K562 (cell line): ENCODE data around the gene SLC7A10. TPM values are rescaled to one million over a fixed set of nuclear protein-coding genes. Genes with fewer than 3 reads are reported as not detected.

Source experiments
- ATAC-seq: fragments of 200-7000 bp; cut with Tn5 transposase; 3 replicates; pipeline ENCODE4 v1.9.1; 2020; ENCODE audit warnings: moderate library complexity
- BruUV-seq: library from RNA; stranded (reverse); fragments of 400-500 nt; replicated peaks from 2 replicates; lab custom pipeline; 2021; lab: Mats Ljungman, UMichigan
- CTCF ChIA-PET: fragments of 300-600 bp; formaldehyde crosslinking; extraction: SDS; loops from one replicate; lab custom pipeline; 2021; ENCODE audit warnings: low intra/inter-chr PET ratio; lab: Yijun Ruan, JAX
- POLR2A ChIA-PET: fragments of 300-600, 350-650 bp; sonication (Branson Sonifier 250); formaldehyde crosslinking; extraction: SDS; loops from one replicate; lab custom pipeline; 2021; ENCODE audit warnings: antibody characterized with exemption, inconsistent platforms; lab: Yijun Ruan, JAX
- DNase-seq, 4 experiments: peaks; one replicate each; pipeline versions ENCODE4 v3.0.0 to v3.0.0-alpha.2; 2011 to 2018; ENCODE audit warnings: low spot score in 3 of 4, mixed read lengths in 3 of 4; ENCODE audit errors: extremely low read depth in 1 of 4
- FAIRE-seq: peaks from 2 replicates; lab custom pipeline; 2011; peaks lifted over from hg19 to GRCh38; lab: Jason Lieb, UNC
- H2AFZ ChIP-seq: 2 replicates; pipeline ENCODE4 v1.6.0; 2011; ENCODE audit warnings: low read depth, low read length, control low read depth, inconsistent platforms
- H3K27ac ChIP-seq: fragments of 200-600 bp; 3 replicates; pipeline ENCODE4 v1.8.0; 2011; ENCODE audit warnings: low read depth, mild to moderate bottlenecking, control low read depth, inconsistent platforms, low read length, moderate library complexity, mixed read lengths; ENCODE audit errors: extremely low read depth
- H3K27me3 ChIP-seq, 2 experiments: fragments of 300-600 bp in 1 of 2; 2 replicates in 1 of 2; 3 replicates in 1 of 2; pipeline versions ENCODE4 v1.6.0 to v1.8.0; 2011; ENCODE audit warnings: inconsistent platforms in 2 of 2, low read length in 2 of 2, mild to moderate bottlenecking in 1 of 2, mixed read lengths in 1 of 2, moderate library complexity in 1 of 2; ENCODE audit not compliant: control insufficient read depth in 2 of 2, insufficient read depth in 2 of 2
- H3K36me3 ChIP-seq: fragments of 300-600 bp; 3 replicates; pipeline ENCODE4 v1.8.0; 2011; ENCODE audit warnings: mild to moderate bottlenecking, low read length, inconsistent platforms; ENCODE audit not compliant: control insufficient read depth, insufficient read depth
- H3K4me1 ChIP-seq, 2 experiments: fragments of 200-600 bp in 1 of 2; replicated peaks in 1 of 2; 2 replicates in 1 of 2; 3 replicates in 1 of 2; pipeline versions ENCODE4 v1.5.1 to v1.8.0; 2011; ENCODE audit warnings: inconsistent platforms in 2 of 2, low read length in 2 of 2, mild to moderate bottlenecking in 1 of 2, mixed read lengths in 1 of 2, moderate library complexity in 1 of 2; ENCODE audit not compliant: control insufficient read depth in 2 of 2, insufficient read depth in 2 of 2
- H3K4me2 ChIP-seq: 2 replicates; pipeline ENCODE4 v1.6.1; 2011; ENCODE audit warnings: low read length, control low read depth, inconsistent platforms, mixed read lengths; ENCODE audit not compliant: insufficient read depth
- H3K4me3 ChIP-seq: fragments of 200-600 bp; sonication (generic), shearing (Covaris generic); 2 replicates; pipeline ENCODE4 v1.5.1; 2016; ENCODE audit warnings: control low read depth, inconsistent platforms
- H3K79me2 ChIP-seq: fragments of 200-600 bp; 3 replicates; pipeline ENCODE4 v1.8.0; 2011; ENCODE audit warnings: low read length, inconsistent platforms; ENCODE audit not compliant: control insufficient read depth, insufficient read depth
- H3K9ac ChIP-seq, 2 experiments: 2 replicates each; pipeline versions ENCODE4 v1.6.0 to v1.6.1; 2011; ENCODE audit warnings: low read depth in 2 of 2, low read length in 2 of 2, control low read depth in 1 of 2, inconsistent platforms in 1 of 2, mild to moderate bottlenecking in 1 of 2, mixed read lengths in 1 of 2; ENCODE audit not compliant: insufficient read depth in 1 of 2
- H3K9me1 ChIP-seq: one replicate; pipeline ENCODE4 v1.6.0; 2011; ENCODE audit warnings: inconsistent platforms, mild to moderate bottlenecking, low read length, moderate library complexity; ENCODE audit not compliant: control insufficient read depth, insufficient read depth
- H3K9me3 ChIP-seq: replicated peaks from 2 replicates; pipeline ENCODE4 v1.5.1; 2011; ENCODE audit warnings: low read depth, low read length, inconsistent platforms; ENCODE audit not compliant: control insufficient read depth, insufficient read depth
- H4K20me1 ChIP-seq: replicated peaks from 2 replicates; pipeline ENCODE4 v1.6.1; 2011; ENCODE audit warnings: low read length, inconsistent platforms, mixed read lengths; ENCODE audit not compliant: control insufficient read depth, insufficient read depth
- GABPB1 ChIP-seq: sonication (generic); formaldehyde crosslinking; IDR thresholded peaks from 2 replicates; pipeline ENCODE4 v1.8.0; 2022; ENCODE audit warnings: mild to moderate bottlenecking, missing genetic modification reagents
- ZFP36 ChIP-seq: fragments of 150-350 bp; IDR thresholded peaks from 2 replicates; pipeline ENCODE4 v1.6.1; 2018; ENCODE audit warnings: low read length, low read depth; ENCODE audit not compliant: partially characterized antibody
- WGBS: fragments of 100-300 bp; shearing (Covaris generic); methylation state at CpG from one replicate; pipeline ENCODE4 v1.1.6; 2016; ENCODE audit warnings: low coverage, mixed read lengths; ENCODE audit not compliant: insufficient coverage; ENCODE audit errors: missing lambda C conversion rate; 5-methylcytosine and 5-hydroxymethylcytosine counted together
- in situ Hi-C: fragments of 300-500 bp; cut with MboI; formaldehyde crosslinking; loops from 4 replicates; pipeline ENCODE4 v1.15.0; 2018; ENCODE audit warnings: inconsistent platforms, mixed read lengths
- intact Hi-C: fragments of 100-400 bp; cut with micrococcal nuclease; formaldehyde crosslinking; loops from 2 replicates; pipeline ENCODE4 v1.14.2; 2022
- polyA plus RNA-seq, 8 experiments: library from polyadenylated mRNA; depleted of rRNA in 4 of 8; stranded (reverse) in 5 of 8; unstranded in 3 of 8; fragments of >200 nt; fragmentation: Nextera tagmentation in 2 of 8; fragmentation: Illumina TruSeq in 1 of 8; extraction: Ambion mirVana in 2 of 8; extraction: Trizol in 1 of 8; gene quantifications; 2 replicates each; pipeline versions ENCODE4 v1.2.1 to v1.2.3, GENCODE V29; 2011 to 2014; ENCODE audit warnings: inconsistent platforms in 1 of 8, missing spikeins in 1 of 8
- total RNA-seq, 7 experiments: library from RNA; depleted of rRNA in 6 of 7; stranded (reverse); fragments of >200 nt in 6 of 7; fragmentation: Illumina TruSeq in 2 of 7; extraction: Trizol in 2 of 7; gene quantifications; 2 replicates each; pipeline versions ENCODE4 v1.2.1 to v1.2.3, GENCODE V29; 2011 to 2021; ENCODE audit warnings: low replicate concordance in 1 of 7

Gene SLC7A10
- total and polyA plus RNA-seq, 9 of the 15 experiments (the other 6 are each of a cell fraction or from before 2014, with no cell fraction given): 0.07 TPM; not detected in 8

DNA sequence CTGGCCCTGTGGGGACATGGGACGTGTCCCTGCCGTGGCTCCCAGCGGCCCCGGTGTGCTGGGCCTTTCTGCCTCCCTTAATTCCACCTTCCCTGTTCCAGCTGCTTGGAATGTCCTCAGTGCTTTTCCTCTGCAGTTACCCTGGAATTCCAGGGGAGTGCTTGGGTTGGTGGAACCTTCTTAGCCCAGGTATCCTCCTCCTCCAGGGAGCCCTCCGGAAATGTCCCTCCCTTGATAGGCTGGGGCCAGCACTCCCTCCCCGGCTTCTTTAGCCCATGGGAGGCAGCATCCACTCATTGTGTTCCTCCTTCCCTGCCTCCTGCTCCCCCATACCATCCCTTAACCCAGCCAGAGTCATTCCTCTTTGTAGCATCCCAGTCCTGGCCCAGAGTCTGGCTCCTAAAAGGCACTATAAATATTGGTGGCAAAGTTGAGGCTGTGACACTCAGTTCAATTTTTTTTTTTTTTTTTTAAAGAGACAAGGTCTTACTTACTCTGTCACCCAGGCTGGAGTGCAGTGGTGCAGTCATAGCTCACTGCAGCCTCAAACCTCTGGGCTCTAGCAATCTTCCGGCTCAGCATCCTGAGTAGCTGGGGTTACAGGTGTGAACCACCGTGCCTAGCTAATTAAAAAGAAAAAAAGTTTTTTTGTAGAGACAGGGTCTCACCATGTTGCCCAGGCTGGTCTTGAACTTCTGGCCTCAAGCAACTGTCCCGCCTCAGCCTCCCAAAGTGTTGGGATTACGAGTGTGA, 13.7 kb upstream of the SLC7A10 start:
- Histone ChIP-seq H3K9me1 (no peaks in the 10 kb centered on the region), H3K4me3 (no peak overlapping the region), H4K20me1 (peaks cover 10% of the 10 kb centered on the region), H3K36me3 (no peaks in the 10 kb centered on the region), H3K27ac (no peak overlapping the region), H3K27me3 (peaks cover 2 to 37% of the 10 kb centered on the region in 2 experiments; a peak in 3 of 5 replicates), H2AFZ (no peak overlapping the region), H3K4me1 (peaks cover 0 to 26% of the 10 kb centered on the region in 2 experiments; a peak in 2 of 5 replicates), H3K4me2 (no peak overlapping the region), H3K9me3 (no peaks in the 10 kb centered on the region), H3K79me2 (no peaks in the 10 kb centered on the region), H3K9ac (no peak overlapping the region)
- DNase-seq: no peak
- ChIA-PET POLR2A (no interaction called here), CTCF (interaction anchor here (1.4 kb wide), 1 partner anchor 167 kb away, joined by 5 read pairs; no protein-coding TSS in a partner anchor)
- 3% methylated on average over 9 of the region's 10 CpGs for WGBS
- intact Hi-C loops: loop anchor here (5.0 kb wide), 1 partner anchor 533 kb away; no protein-coding TSS in a partner anchor
- no peak for ATAC-seq
- TF ChIP-seq ZFP36 (peak; percentile 94), GABPB1 (CRISPR knock-in tag) (no peak)
- no peak for FAIRE-seq
- in situ Hi-C loops: loop anchor here (5.0 kb wide), 2 partner anchors 168 to 533 kb away; no protein-coding TSS in a partner anchor
- BruUV-seq: no TSS peak
